Measurements from ENCODE around the gene IL1B.
"Not testable (repeated sequence)": the region's sequence is repeated elsewhere in the genome, so short reads cannot be mapped to it uniquely, and the experiment has no call there.

IL1B gene

GRCh38 chr2:112849956-112850355 is 13.4 kb upstream of the IL1B start:
- DNase-seq (ENCODE audit: low read depth), result no peak

DNA sequence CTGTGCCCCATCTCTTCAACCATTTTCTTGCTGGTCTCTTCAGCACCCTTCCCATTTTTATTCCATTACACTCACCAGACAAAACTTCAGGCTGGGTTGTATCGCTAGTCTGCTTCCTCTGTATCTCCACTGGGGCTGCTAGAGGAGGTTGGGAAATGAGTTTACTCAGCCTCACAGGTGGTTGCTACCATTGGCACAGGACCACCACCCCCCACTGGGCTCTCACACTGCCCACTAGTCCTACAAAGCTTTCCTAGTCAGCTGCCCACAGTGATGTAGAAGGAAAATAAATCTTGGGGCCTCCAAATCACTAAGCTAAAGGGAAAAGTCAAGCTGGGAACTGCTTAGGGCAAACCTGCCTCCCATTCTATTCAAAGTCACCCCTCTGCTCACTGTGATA is 12.3 kb upstream of the IL1B start:
- no peak for DNase-seq (ENCODE audit: low read depth)

DNA sequence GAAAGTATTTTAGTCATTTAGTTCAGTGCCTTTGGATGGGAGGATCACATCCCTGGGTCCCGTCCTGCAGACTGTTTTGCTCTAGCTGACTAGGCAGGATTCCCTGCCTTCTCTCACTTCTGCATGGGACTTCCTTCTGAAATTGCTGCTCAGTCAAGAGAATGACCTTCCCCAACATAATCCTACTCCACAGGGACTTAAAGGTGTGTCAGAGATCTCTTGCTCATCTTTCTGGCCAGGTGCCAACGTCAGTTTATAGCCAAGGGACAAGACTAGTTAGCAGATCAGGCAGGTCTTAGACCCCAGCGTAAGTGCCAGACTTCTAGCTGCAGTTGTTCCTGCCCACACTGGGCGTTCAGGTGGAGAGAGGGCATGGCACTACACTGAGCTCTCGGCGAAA is 9.5 kb upstream of the IL1B start:
- no peak for DNase-seq (ENCODE audit: low read depth)

GRCh38 chr2:112843836-112844235 is 7.3 kb upstream of the IL1B start:
- no peak for DNase-seq (ENCODE audit: low read depth)

DNA sequence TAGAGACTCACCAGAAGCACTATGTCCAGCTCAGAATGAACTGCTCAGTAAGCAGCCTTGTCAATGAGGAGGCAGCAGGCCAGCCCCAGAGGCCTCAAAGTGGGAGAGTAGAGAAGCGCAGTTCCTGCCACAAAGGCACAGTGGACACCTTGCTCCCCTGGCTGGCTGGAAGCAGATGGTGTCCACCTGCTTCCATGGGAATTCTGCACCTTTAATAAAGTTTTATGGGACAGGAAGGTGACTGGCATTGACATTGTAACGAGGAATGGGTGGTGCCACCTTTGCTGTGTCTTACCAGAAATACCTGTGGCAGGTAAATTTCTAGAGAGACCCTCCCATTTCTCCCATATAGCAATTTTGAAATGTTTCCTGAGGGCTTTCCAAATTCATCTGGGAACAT is 6.7 kb upstream of the IL1B start:
- no peak for DNase-seq (ENCODE audit: low read depth)

- DNase-seq (ENCODE audit: low read depth), result no peak
Measured at GRCh38 chr2:112841295-112842044, 4.9 kb upstream of the IL1B start.

GRCh38 chr2:112840068-112840445 is 3.5 kb upstream of the IL1B start:
- no peak for DNase-seq (ENCODE audit: low read depth)

DNA sequence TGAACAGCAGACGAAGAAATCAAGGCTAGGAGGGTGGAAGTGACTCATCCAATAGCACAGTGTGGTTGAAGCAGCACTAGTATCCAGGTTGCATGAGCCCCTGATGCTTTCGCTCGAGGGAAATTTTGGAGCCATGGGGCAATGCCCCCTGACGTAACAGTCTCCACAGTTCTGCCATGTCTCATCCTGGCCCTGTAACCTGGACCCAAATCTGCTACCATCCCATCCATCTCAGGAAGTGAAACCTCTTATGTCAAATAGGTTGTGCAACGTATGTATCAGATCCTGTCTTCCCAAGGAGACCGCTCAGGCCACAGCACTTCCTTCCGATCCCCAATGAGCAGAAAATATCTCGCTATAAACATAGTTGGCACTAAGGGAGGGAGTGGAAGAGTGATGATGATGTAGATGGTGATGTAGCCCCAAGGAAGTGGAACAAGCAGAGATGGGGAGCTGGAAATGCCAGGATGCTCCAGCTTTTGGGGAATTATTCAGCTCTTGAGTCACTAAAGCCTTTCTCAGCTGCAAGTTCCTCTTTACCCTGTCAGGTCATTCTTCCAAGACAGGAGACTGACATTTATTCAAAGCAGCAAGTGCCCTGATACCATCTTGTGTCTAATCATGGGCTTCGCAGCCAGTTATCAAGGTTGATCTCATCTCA is 3.0 kb upstream of the IL1B start:
- DNase-seq (ENCODE audit: low read depth), result no peak

- DNase-seq (ENCODE audit: low read depth), result no peak
Measured at GRCh38 chr2:112836163-112836560, 417 bp downstream of the IL1B start.

DNA sequence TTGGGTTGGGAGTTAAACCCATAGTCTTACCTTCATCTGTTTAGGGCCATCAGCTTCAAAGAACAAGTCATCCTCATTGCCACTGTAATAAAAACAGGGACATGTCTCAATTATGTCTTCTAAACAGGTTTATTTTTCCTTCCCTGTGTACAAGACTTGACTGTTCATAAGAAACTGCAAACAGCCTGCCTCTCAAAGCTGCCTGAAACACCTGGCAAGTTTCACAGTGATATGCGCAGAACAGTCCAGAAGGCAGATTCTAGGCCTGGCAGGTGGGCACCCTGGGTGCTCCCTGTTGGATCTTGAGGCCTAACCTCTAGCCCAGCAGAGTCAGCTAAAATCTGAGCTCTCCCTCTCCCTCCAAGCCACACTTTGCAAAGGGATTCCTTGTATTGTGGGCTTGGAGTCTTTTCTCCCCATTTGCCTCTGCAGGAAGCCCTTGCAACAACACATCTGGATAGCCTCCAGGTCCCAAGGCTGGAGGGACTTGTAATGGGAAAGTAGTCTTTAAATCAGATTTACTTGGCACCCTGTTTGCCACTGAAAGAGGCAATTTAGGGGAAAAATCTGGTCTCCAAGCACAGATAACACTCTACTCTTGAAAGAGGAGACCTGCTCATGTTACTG is 930 bp downstream of the IL1B start:
- DNase-seq (ENCODE audit: low read depth), result no peak

DNA sequence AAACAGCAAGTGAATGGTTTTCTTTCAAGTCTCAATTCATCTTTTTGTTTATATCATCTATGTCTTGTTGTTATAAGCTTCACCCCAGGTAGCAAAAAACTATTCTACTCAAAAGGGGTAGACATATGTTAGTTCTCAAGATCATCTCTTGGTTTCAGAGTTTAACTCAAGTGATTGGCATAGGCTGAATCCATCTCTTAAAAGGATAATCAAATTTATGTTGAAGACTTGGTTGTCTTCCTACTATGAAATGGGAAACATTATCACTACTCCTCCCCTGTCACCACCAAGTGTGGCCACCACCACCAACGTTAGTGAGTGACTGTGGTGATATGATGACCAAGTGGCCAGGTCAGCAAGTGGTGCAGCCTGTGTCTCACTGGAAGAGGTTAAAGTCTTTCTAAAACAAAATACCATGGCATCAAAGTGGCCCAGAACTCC is 1.5 kb downstream of the IL1B start:
- no peak for DNase-seq (ENCODE audit: low read depth)

DNA sequence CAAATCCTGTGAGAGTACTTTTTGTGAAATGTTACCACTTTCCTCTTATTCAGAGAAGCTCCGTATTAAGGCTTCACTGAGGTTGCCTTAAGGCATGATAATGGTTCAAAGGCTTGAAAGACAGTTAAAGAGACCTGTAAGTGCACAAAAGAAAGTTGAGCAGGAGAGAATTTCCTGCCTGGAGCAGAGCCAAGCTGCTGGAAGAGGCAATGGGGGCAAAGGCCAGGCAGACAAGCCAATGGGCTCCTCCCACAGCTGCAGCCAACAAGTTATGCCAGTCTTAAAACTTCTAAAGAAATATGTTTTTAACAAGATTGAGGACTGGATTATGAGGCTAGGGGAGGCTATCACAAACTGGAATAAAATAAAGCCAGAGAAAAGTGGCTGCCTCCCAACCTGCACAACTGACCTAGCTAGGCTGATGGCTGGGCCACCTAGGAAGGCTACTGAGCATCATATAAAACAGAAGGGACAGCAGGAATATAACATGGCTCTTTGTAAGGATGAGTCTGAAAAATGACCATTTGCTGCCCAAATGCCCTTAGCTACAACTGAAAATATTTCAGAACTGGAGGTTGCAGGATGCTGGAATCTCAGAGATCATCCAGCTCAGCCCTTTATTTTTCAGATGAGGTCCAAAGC is 2.1 kb downstream of the IL1B start:
- DNase-seq (ENCODE audit: low read depth), result no peak

DNA sequence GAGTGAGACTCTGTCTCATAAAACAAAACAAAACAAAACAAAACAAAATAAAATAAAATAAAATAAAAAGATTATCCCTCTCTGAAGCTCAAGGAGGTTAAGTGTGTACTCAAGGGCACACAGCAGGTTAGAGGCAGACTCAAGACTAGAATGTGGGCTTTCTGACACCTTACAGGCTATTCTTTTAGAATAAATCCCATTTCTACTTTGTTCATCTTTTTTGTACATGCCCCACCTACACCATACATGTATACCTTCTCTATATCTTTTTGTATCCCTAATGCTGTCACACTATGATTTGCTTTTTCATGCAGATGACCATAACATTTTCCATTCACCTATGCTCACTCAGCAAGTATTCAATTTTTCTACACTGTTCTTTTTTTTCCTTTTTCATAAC is 2.6 kb downstream of the IL1B start:
- no peak for DNase-seq (ENCODE audit: low read depth)

DNA sequence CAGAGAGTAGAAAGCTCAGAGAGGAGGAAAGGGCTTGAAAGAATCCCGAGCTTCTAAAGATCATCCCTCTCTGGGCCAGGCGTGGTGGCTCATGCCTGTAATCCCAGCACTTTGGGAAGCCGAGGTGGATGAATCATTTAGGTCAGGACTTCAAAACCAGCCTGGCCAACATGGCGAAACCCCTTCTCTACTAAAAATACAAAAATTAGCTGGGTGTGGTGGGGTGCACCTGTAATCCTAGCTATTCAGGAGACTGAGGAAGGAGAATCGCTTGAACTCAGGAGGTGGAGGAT is 3.0 kb downstream of the IL1B start:
- DNase-seq (ENCODE audit: low read depth), result not testable (repeated sequence)

GRCh38 chr2:112832841-112833638 is 3.5 kb downstream of the IL1B start:
- DNase-seq (ENCODE audit: low read depth), result no peak

DNA sequence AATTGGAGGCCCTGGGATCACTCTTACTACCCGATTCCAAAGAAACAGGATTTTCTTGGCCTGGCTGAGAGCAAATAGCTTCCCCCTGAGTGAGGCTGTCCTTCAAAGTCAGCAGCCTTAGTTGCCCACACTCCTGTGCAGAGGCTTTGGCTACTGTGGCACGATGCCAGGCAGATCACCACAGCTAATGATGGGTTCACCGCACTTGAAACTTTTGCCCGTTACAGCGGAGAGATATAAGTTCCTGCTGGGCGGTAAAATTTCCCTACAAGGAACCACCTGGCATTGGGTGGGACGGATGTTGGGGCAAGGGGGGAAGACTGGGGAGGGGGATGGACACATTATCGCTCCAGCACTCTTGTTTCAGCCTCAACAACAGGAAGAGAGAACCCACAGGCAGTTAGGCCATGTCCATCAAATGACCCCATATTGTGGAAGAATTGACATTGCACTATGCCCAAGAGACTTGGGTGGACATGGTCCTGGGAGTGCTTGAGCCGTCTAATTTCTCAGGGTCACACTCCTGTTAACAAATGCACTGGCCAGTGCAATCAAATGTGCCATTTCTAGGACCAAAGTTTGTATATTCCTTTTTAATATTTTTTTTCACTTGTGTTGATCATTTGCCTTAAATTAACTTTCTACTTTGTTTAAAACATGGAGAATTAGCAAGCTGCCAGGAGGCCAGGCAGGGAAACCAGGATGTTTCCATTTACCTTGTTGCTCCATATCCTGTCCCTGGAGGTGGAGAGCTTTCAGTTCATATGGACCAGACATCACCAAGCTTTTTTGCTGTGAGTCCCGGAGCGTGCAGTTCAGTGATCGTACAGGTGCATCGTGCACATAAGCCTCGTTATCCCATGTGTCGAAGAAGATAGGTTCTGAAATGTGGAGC is 4.4 kb downstream of the IL1B start:
- DNase-seq (ENCODE audit: low read depth), result no peak

- no peak for DNase-seq (ENCODE audit: low read depth)
Measured at GRCh38 chr2:112831513-112831845, 5.1 kb downstream of the IL1B start.

DNA sequence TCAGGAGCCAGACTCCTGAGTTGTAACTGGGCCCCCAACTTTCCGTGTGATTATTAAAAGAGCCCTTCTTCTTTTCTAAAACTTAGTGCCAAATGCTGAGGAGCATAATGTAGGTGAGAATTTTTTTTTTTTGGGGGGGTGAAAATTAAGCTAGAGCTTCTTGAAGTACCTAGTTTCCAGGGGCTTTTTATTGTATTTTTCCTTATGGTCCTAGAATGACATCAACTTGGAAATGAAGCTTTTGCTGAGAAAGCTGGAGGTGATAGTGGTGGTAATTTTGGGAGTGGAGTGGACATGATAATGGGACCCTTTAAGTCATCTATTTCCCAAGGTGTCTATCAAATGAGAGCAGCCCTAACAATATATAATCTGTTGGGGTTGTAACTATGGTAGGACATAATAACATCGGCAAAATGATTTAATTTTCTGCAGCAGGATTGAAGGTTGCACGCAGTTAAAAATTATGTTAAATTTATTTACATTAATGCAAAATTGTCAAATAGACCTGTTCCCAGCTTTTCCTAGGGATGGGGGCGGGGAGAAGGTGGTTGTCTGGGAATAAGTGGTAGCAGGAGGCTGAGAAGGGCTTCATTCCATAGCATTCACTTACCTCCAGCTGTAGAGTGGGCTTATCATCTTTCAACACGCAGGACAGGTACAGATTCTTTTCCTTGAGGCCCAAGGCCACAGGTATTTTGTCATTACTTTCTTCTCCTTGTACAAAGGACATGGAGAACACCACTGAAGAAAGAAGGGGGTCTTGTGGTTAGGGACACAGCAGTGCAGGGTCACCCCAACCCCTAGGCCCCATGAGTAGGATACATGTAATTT is 5.7 kb downstream of the IL1B start:
- no peak for DNase-seq (ENCODE audit: low read depth)

GRCh38 chr2:112829961-112830681 is 6.5 kb downstream of the IL1B start:
- no peak for DNase-seq (ENCODE audit: low read depth)

All from stimulated activated CD8-positive, alpha-beta memory T cell treated with anti-CD3 and anti-CD28 coated beads, Interleukin-12 subunit alpha, Interleukin-12 subunit beta, amount 100 ng/mL, for 1 hour (primary cell).